ENCODE results near the gene FLNA. TPM values are rescaled to one million over a fixed set of nuclear protein-coding genes. Genes with fewer than 3 reads are reported as not detected.

FLNA gene
- total and polyA plus RNA-seq, 2 of the 13 experiments (the other 11 are each of a cell fraction or from before 2014, with no cell fraction given): 83.4 to 174 TPM

DNA sequence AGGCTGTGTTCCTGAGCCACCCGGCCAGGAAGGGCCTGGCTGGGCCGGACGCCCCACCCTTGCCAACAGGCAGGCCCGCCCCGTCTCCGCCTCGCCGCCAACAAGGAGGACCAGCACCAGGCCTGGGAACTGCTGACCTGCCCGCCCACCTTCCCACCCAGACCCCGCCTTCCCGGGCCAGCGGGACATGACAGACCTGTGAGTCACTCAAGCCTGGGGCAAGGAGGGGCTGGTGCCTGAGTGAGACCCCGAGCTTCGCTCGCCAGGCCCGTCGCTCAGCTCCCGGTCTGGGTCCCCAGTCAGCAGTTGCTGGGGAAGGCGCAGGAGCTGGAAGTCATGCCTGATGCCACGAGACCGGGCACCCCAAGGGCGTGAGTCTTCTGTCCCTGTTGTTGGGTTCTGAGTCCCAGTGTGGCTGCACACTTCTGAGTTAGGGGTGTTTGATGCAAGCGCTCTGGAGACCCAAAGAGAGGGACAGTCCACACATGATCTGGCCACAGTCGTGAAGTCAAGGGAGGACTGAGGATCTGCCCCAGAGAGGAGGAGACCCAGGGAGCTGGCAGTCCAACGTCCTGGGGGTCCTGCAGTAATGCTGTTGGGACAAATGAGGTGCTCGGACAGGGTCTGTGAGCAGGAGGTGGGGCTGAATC is 34.9 kb upstream of the FLNA start, which contains the start of gene DNASE1L1 (continued):
- TF ChIP-seq, protein P1, sequence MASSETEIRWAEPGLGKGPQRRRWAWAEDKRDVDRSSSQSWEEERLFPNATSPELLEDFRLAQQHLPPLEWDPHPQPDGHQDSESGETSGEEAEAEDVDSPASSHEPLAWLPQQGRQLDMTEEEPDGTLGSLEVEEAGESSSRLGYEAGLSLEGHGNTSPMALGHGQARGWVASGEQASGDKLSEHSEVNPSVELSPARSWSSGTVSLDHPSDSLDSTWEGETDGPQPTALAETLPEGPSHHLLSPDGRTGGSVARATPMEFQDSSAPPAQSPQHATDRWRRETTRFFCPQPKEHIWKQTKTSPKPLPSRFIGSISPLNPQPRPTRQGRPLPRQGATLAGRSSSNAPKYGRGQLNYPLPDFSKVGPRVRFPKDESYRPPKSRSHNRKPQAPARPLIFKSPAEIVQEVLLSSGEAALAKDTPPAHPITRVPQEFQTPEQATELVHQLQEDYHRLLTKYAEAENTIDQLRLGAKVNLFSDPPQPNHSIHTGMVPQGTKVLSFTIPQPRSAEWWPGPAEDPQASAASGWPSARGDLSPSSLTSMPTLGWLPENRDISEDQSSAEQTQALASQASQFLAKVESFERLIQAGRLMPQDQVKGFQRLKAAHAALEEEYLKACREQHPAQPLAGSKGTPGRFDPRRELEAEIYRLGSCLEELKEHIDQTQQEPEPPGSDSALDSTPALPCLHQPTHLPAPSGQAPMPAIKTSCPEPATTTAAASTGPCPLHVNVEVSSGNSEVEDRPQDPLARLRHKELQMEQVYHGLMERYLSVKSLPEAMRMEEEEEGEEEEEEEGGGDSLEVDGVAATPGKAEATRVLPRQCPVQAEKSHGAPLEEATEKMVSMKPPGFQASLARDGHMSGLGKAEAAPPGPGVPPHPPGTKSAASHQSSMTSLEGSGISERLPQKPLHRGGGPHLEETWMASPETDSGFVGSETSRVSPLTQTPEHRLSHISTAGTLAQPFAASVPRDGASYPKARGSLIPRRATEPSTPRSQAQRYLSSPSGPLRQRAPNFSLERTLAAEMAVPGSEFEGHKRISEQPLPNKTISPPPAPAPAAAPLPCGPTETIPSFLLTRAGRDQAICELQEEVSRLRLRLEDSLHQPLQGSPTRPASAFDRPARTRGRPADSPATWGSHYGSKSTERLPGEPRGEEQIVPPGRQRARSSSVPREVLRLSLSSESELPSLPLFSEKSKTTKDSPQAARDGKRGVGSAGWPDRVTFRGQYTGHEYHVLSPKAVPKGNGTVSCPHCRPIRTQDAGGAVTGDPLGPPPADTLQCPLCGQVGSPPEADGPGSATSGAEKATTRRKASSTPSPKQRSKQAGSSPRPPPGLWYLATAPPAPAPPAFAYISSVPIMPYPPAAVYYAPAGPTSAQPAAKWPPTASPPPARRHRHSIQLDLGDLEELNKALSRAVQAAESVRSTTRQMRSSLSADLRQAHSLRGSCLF (CRISPR knock-in tag; IDR thresholded peaks at IDR 0.05; ENCODE audit: borderline replicate concordance): no peak
- TF ChIP-seq MYC (CRISPR knock-in tag; IDR thresholded peaks at IDR 0.05; ENCODE audit: borderline replicate concordance): peak; percentile 38; the same call in 1 of the 2 replicates
- TF ChIP-seq RXRA (CRISPR knock-in tag; IDR thresholded peaks at IDR 0.05): peak; percentile 10; the same call in 1 of the 2 replicates
- no peak for TF ChIP-seq ZC3H13 (CRISPR knock-in tag; IDR thresholded peaks at IDR 0.05)
- 0 out of 2 replicates have a peak, but pooled peaks have one; percentile 55 for TF ChIP-seq ZNF501 (CRISPR knock-in tag; IDR thresholded peaks at IDR 0.05)
- peak; percentile 23; the same call in 1 of the 2 replicates for TF ChIP-seq ZNF121 (CRISPR knock-in tag; IDR thresholded peaks at IDR 0.05)
- TF ChIP-seq, protein P2, sequence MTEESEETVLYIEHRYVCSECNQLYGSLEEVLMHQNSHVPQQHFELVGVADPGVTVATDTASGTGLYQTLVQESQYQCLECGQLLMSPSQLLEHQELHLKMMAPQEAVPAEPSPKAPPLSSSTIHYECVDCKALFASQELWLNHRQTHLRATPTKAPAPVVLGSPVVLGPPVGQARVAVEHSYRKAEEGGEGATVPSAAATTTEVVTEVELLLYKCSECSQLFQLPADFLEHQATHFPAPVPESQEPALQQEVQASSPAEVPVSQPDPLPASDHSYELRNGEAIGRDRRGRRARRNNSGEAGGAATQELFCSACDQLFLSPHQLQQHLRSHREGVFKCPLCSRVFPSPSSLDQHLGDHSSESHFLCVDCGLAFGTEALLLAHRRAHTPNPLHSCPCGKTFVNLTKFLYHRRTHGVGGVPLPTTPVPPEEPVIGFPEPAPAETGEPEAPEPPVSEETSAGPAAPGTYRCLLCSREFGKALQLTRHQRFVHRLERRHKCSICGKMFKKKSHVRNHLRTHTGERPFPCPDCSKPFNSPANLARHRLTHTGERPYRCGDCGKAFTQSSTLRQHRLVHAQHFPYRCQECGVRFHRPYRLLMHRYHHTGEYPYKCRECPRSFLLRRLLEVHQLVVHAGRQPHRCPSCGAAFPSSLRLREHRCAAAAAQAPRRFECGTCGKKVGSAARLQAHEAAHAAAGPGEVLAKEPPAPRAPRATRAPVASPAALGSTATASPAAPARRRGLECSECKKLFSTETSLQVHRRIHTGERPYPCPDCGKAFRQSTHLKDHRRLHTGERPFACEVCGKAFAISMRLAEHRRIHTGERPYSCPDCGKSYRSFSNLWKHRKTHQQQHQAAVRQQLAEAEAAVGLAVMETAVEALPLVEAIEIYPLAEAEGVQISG (CRISPR knock-in tag; IDR thresholded peaks at IDR 0.05): 0 out of 2 replicates have a peak, but pooled peaks have one; percentile 12
- no peak for TF ChIP-seq ZNF333 (CRISPR knock-in tag; IDR thresholded peaks at IDR 0.05; ENCODE audit: borderline replicate concordance)
- TF ChIP-seq ZNF550 (CRISPR knock-in tag; IDR thresholded peaks at IDR 0.05; ENCODE audit: borderline replicate concordance): no peak
- TF ChIP-seq RFX5 (IDR thresholded peaks at IDR 0.05; ENCODE audit: low read depth, low read length): peak; percentile 97
- TF ChIP-seq FOSL2 (CRISPR knock-in tag; IDR thresholded peaks at IDR 0.05): peak; percentile 93
- no peak for TF ChIP-seq ZNF264 (CRISPR knock-in tag; IDR thresholded peaks at IDR 0.05)
- TF ChIP-seq, protein P3, sequence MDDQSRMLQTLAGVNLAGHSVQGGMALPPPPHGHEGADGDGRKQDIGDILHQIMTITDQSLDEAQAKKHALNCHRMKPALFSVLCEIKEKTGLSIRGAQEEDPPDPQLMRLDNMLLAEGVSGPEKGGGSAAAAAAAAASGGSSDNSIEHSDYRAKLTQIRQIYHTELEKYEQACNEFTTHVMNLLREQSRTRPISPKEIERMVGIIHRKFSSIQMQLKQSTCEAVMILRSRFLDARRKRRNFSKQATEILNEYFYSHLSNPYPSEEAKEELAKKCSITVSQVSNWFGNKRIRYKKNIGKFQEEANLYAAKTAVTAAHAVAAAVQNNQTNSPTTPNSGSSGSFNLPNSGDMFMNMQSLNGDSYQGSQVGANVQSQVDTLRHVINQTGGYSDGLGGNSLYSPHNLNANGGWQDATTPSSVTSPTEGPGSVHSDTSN (CRISPR knock-in tag; IDR thresholded peaks at IDR 0.05; ENCODE audit: borderline replicate concordance): no peak
- no peak for TF ChIP-seq YY1 (IDR thresholded peaks at IDR 0.05; ENCODE audit: insufficient read depth, insufficient replicate concordance, low read depth, low read length)
- TF ChIP-seq IRF2 (CRISPR knock-in tag; IDR thresholded peaks at IDR 0.05): peak; percentile 42; the same call in 1 of the 2 replicates
- no peak for TF ChIP-seq ZSCAN31 (CRISPR knock-in tag; IDR thresholded peaks at IDR 0.05; ENCODE audit: low read depth)
- TF ChIP-seq, protein P4, sequence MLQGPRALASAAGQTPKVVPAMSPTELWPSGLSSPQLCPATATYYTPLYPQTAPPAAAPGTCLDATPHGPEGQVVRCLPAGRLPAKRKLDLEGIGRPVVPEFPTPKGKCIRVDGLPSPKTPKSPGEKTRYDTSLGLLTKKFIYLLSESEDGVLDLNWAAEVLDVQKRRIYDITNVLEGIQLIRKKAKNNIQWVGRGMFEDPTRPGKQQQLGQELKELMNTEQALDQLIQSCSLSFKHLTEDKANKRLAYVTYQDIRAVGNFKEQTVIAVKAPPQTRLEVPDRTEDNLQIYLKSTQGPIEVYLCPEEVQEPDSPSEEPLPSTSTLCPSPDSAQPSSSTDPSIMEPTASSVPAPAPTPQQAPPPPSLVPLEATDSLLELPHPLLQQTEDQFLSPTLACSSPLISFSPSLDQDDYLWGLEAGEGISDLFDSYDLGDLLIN (CRISPR knock-in tag; IDR thresholded peaks at IDR 0.05; ENCODE audit: borderline replicate concordance): no peak

Data from HepG2 (cell line).